Duodenal mucosa (tissue), 2 donors: ENCODE data around the gene SBF2.

ENCODE experiments used
- H3K27ac ChIP-seq: one replicate; pipeline ENCODE4 v1.7.0; 2013; ENCODE audit warnings: low read depth, low read length
- H3K27me3 ChIP-seq, 2 donors: one replicate each; pipeline ENCODE4 v1.7.0; 2013; ENCODE audit warnings: low read length in 2 of 2, control low read depth in 1 of 2; ENCODE audit not compliant: insufficient read depth in 2 of 2, control insufficient read depth in 1 of 2
- H3K36me3 ChIP-seq, 2 donors: one replicate each; pipeline ENCODE4 v1.7.0; 2013; ENCODE audit warnings: low read length in 2 of 2, control low read depth in 1 of 2; ENCODE audit not compliant: insufficient read depth in 2 of 2, control insufficient read depth in 1 of 2
- H3K4me1 ChIP-seq, 2 donors: one replicate each; pipeline ENCODE4 v1.7.0; 2013; ENCODE audit warnings: low read length in 2 of 2, control low read depth in 1 of 2; ENCODE audit not compliant: insufficient read depth in 2 of 2, control insufficient read depth in 1 of 2
- H3K4me3 ChIP-seq, 2 donors: one replicate each; pipeline ENCODE4 v1.7.0; 2013; ENCODE audit warnings: low read length in 2 of 2, low read depth in 1 of 2
- H3K9ac ChIP-seq, 2 donors: one replicate each; pipeline ENCODE4 v1.7.0; 2013; ENCODE audit warnings: low read length in 2 of 2, low read depth in 1 of 2
- H3K9me3 ChIP-seq, 2 donors: one replicate each; pipeline ENCODE4 v1.7.0; 2013; ENCODE audit warnings: low read length in 2 of 2, control low read depth in 1 of 2; ENCODE audit not compliant: control insufficient read depth in 1 of 2

SBF2 gene

DNA sequence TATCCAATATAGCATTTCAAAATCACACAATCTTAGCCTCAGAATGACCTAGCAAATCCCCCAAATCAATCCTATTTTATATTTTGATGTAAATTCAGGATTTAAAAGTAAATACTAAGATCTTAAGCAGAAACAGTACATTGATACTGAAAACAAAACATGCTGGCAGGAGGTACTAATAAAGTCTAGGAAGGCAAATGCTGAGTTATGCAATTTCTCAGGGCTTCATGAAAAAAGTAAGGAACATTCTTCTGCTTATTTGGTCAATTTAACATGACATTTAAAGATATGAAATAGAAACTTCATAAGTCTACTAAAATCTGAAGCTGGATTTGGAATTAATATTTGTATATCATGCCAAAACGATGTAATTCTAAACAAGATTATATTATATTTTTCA, 476.8 kb downstream of the SBF2 start:
- Histone ChIP-seq H3K9ac (no peak overlapping the region), H3K27ac (no peak overlapping the region), H3K36me3 (peaks cover 0 to 4% of the 10 kb centered on the region in 2 donors), H3K4me1 (peaks cover 0 to 11% of the 10 kb centered on the region in 2 donors), H3K9me3 (no peaks in the 10 kb centered on the region), H3K4me3 (no peak overlapping the region), H3K27me3 (no peaks in the 10 kb centered on the region)

DNA sequence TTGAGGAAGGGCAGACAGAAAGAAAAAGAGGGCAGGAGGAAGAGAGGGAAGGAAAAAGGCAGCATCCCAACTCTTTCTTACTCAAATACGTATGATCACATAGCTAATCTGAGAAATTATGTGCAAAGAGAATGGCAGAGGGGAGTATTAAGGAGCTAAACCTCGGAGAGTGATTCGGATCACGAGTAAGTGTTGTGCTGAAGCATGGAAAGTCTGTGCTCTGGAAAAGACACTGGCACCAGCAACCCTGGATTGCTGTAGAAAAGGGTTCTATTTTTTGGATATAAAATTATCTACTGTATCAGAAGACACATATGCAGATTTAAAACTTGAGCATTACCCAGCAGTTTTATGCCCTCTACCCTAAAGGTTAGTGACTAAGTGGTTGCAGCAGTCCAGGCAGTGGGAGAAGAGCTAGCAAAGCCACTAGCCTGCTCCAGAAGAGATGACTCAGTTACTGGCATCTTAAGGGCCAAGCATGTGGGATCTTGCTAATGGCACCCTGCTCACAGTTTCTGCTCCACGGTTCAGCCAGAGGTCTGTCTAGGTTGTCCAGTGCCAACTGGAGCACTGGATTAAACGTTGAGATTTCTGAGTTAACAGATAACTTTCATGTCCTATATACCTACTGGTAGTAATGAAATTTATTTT, 478.4 kb downstream of the SBF2 start:
- no peak overlapping the region for H3K27ac ChIP-seq
- peaks cover 0 to 7% of the 10 kb centered on the region in 2 donors for H3K36me3 ChIP-seq
- no peaks in the 10 kb centered on the region for H3K27me3 ChIP-seq
- H3K4me1 ChIP-seq = peaks cover 0 to 4% of the 10 kb centered on the region in 2 donors
- H3K4me3 ChIP-seq = no peak overlapping the region
- no peak overlapping the region for H3K9ac ChIP-seq
- H3K9me3 ChIP-seq = no peaks in the 10 kb centered on the region

- Histone ChIP-seq H3K4me3 (no peak overlapping the region), H3K36me3 (peaks cover 0 to 7% of the 10 kb centered on the region in 2 donors), H3K27ac (no peak overlapping the region), H3K27me3 (no peaks in the 10 kb centered on the region), H3K4me1 (no peaks in the 10 kb centered on the region), H3K9ac (no peak overlapping the region), H3K9me3 (no peaks in the 10 kb centered on the region)
Observed at GRCh38 chr11:9814108-9814507, 479.9 kb downstream of the SBF2 start.

DNA sequence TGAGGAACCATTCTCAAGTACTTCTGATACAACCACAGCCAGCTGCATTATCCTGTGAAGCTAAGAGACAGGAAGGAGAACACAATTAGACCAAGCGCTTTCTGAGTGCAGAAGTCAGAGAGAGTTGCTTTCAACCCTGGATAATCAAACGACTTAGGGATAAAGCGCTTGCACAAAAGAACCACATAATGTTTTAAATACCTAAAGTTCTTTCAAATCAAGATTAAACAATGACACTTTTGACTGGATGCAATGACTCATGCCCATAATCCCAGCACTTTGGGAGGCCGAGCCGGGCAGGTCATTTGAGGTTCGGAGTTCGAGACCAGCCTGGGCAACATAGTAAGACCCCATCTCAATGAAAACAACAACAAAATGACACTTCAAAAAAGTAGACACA, 485.1 kb downstream of the SBF2 start:
- H3K27ac ChIP-seq = no peak overlapping the region
- peaks cover 14 to 22% of the 10 kb centered on the region in 2 donors for H3K36me3 ChIP-seq
- H3K9me3 ChIP-seq = no peaks in the 10 kb centered on the region
- no peaks in the 10 kb centered on the region for H3K4me1 ChIP-seq
- H3K4me3 ChIP-seq = no peak overlapping the region
- H3K9ac ChIP-seq = no peak overlapping the region
- H3K27me3 ChIP-seq = no peaks in the 10 kb centered on the region

- no peak overlapping the region for H3K9ac ChIP-seq
- no peaks in the 10 kb centered on the region for H3K4me1 ChIP-seq
- H3K27ac ChIP-seq = no peak overlapping the region
- no peaks in the 10 kb centered on the region for H3K9me3 ChIP-seq
- no peaks in the 10 kb centered on the region for H3K27me3 ChIP-seq
- H3K4me3 ChIP-seq = no peak overlapping the region
- H3K36me3 ChIP-seq = peaks cover 14 to 18% of the 10 kb centered on the region in 2 donors
Observed at GRCh38 chr11:9806946-9807687, 486.9 kb downstream of the SBF2 start.

GRCh38 chr11:9804419-9804902, 489.6 kb downstream of the SBF2 start:
- Histone ChIP-seq H3K4me3 (no peak overlapping the region), H3K27ac (no peak overlapping the region), H3K36me3 (peaks cover 14 to 15% of the 10 kb centered on the region in 2 donors), H3K9me3 (no peaks in the 10 kb centered on the region), H3K4me1 (no peaks in the 10 kb centered on the region), H3K27me3 (no peaks in the 10 kb centered on the region), H3K9ac (no peak overlapping the region)

DNA sequence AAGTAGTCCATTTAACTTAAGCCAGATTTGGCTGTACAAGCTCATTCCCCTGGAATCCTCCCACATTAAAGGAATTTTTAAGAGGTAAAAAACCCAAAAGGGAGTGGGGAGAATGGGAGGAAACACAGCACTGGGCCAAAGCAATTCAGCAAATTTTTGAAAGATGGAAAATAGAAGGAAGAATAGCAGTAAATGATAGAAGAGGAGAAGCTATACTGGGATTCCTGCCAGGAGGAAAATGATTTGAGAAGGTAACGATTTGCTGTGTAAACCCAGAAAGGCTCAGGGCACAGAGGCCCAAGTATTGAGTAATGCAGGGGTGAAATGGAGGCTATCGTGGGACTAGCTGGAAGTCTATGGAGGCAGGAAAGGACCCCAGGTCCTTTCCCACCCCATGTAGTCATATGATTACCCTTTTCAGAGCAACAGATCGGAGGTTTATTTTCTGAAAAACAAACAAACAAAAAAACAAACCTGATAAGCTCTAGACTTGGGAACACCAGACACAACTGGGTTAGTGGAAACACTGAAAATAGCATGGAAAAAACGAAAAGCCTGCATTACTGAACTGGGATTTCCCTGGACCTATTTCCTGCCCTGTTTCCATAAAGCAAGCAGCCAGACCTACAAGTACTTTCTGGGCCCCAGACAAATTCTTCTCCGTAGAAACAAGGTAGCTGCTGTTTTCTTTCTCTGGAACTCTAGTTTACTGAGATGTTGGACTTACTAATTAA, 490.2 kb downstream of the SBF2 start:
- H3K36me3 ChIP-seq = peaks cover 14 to 15% of the 10 kb centered on the region in 2 donors
- no peak overlapping the region for H3K9ac ChIP-seq
- H3K4me3 ChIP-seq = no peak overlapping the region
- no peaks in the 10 kb centered on the region for H3K4me1 ChIP-seq
- no peak overlapping the region for H3K27ac ChIP-seq
- H3K27me3 ChIP-seq = no peaks in the 10 kb centered on the region
- no peaks in the 10 kb centered on the region for H3K9me3 ChIP-seq

DNA sequence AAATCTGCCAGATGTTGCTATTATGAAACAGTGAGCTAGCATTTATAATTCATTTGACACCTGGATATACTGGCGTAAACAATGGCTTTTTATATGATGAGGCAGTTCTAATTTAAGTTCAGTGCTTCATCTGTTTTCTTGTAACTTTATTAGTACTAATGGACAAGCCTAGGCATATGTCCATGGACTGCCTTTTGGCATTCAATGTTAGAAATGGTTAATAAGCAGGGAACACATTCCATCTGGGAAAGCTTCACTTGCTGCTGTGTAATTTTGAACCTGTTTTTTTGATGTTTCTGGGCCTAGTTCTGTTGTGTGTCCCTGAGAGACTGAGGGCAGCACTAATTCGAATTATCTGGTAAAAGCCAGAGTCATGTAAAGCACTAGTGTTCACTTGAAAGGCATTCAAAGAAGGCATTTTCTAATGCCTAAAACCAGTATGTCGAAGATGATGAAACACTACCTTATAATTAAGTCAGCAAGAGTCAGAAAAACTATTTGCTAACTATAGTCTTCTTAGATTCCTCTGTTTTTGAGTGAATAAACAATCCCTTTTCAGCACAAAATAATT, 491.6 kb downstream of the SBF2 start:
- Histone ChIP-seq H3K9me3 (no peaks in the 10 kb centered on the region), H3K9ac (no peak overlapping the region), H3K36me3 (peaks cover 5% of the 10 kb centered on the region in 2 donors), H3K4me1 (no peaks in the 10 kb centered on the region), H3K4me3 (no peak overlapping the region), H3K27ac (no peak overlapping the region), H3K27me3 (no peaks in the 10 kb centered on the region)

DNA sequence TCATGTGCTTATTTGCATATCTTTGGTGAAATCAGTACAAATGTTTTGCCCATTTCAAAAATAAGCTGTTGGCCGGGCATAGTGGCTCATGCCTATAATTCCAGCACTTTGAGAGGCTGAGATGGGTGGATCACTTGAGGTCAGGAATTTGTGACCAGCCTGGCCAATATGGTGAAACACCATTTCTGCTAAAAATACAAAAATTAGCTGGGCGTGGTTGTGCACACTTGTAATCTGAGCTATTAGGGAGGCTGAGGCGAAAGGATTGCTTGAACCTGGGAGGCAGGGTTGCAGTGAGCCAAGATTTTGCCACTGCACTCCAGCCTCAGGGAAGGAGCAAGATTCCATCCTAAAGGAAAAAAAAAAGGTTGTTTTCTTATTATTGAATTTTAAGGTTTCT, 494.1 kb downstream of the SBF2 start:
- no peak overlapping the region for H3K9ac ChIP-seq
- H3K4me3 ChIP-seq = no peak overlapping the region
- H3K9me3 ChIP-seq = no peaks in the 10 kb centered on the region
- no peak overlapping the region for H3K27ac ChIP-seq
- no peaks in the 10 kb centered on the region for H3K27me3 ChIP-seq
- H3K4me1 ChIP-seq = no peaks in the 10 kb centered on the region
- no peaks in the 10 kb centered on the region for H3K36me3 ChIP-seq

GRCh38 chr11:9797300-9797699, 496.7 kb downstream of the SBF2 start:
- Histone ChIP-seq H3K4me1 (no peaks in the 10 kb centered on the region), H3K36me3 (no peaks in the 10 kb centered on the region), H3K27ac (no peak overlapping the region), H3K27me3 (no peaks in the 10 kb centered on the region), H3K4me3 (no peak overlapping the region), H3K9ac (no peak overlapping the region), H3K9me3 (no peaks in the 10 kb centered on the region)
